Heart left ventricle (tissue), 16 donors: ENCODE data around the gene USP15. TPM values are rescaled to one million over a fixed set of nuclear protein-coding genes. Genes with fewer than 3 reads are reported as not detected.

Experiments used
- ATAC-seq, 4 donors: fragments of 200-7000 bp; cut with Tn5 transposase; one replicate each; pipeline ENCODE4 v1.9.1; 2020 to 2022; ENCODE audit warnings: moderate library complexity in 4 of 4, mild to moderate bottlenecking in 3 of 4, moderate number of reproducible peaks in 1 of 4
- DNase-seq, 5 donors: peaks; one replicate each; pipeline ENCODE4 v3.0.0-alpha.2; 2020
- H3K27ac ChIP-seq, 12 donors: fragments of 200-600 bp; sonication (generic) in 4 of 12; one replicate each; pipeline versions ENCODE4 v1.5.0 to v1.8.0; 2016 to 2022; ENCODE audit warnings: mild to moderate bottlenecking in 2 of 12
- H3K27me3 ChIP-seq, 9 donors: fragments of 200-600 bp; sonication (generic) in 2 of 9; one replicate each; pipeline versions ENCODE4 v1.5.1 to v1.8.0; 2016 to 2022; ENCODE audit warnings: mild to moderate bottlenecking in 3 of 9
- H3K36me3 ChIP-seq, 9 donors: fragments of 200-600 bp; sonication (generic) in 2 of 9; one replicate each; pipeline versions ENCODE4 v1.5.0 to v1.8.0; 2018 to 2022; ENCODE audit warnings: mild to moderate bottlenecking in 2 of 9
- H3K4me1 ChIP-seq, 12 donors: fragments of 200-600 bp; sonication (generic) in 4 of 12; one replicate each; pipeline versions ENCODE4 v1.5.0 to v1.8.0; 2016 to 2022; ENCODE audit warnings: mild to moderate bottlenecking in 3 of 12
- H3K4me3 ChIP-seq, 12 donors: fragments of 200-600 bp; sonication (generic) in 4 of 12; one replicate each; pipeline versions ENCODE4 v1.5.0 to v1.8.0; 2017 to 2022; ENCODE audit warnings: mild to moderate bottlenecking in 9 of 12, moderate library complexity in 4 of 12
- H3K9me3 ChIP-seq, 12 donors: fragments of 200-600 bp; sonication (generic) in 4 of 12; one replicate each; pipeline versions ENCODE4 v1.5.0 to v1.8.0; 2016 to 2022; ENCODE audit warnings: mild to moderate bottlenecking in 1 of 12
- CTCF ChIP-seq, 12 donors: fragments of 200-600 bp; sonication (generic) in 4 of 12; IDR thresholded peaks; one replicate each; pipeline versions ENCODE4 v1.5.0 to v1.8.0; 2018 to 2022; ENCODE audit warnings: antibody characterized with exemption in 12 of 12, mild to moderate bottlenecking in 5 of 12
- POLR2A ChIP-seq, 2 donors: fragments of 450-650 bp; IDR thresholded peaks; one replicate each; pipeline ENCODE4 v1.6.1; 2017; ENCODE audit warnings: antibody characterized with exemption in 2 of 2, mild to moderate bottlenecking in 2 of 2, moderate library complexity in 2 of 2
- WGBS, 4 donors: extraction: QIAGEN DNeasy Blood & Tissue Kit in 2 of 4; methylation state at CpG; one replicate each; pipeline versions ENCODE4 v1.1.5 to v1.1.7; 2013 to 2018; 5-methylcytosine and 5-hydroxymethylcytosine counted together
- intact Hi-C, 10 donors: fragments of 100-400 bp; cut with DNase I; formaldehyde crosslinking; loops; one replicate each; pipeline versions ENCODE4 v1.11.1 to v1.14.2; 2022
- polyA plus RNA-seq, 2 donors: library from polyadenylated mRNA; stranded (reverse); fragments of 200-250 nt; gene quantifications; one replicate each; pipeline ENCODE4 v1.2.3, GENCODE V29; 2013
- total RNA-seq, 9 donors: library from RNA; depleted of rRNA in 2 of 9; stranded (reverse); fragments of >200 nt in 2 of 9; fragmentation: NEBNext Ultra II Directional in 3 of 9; extraction: Animal tissue kit (Norgen Biotek cat#: 25700) in 3 of 9; gene quantifications; one replicate each; pipeline versions ENCODE4 v1.1.0 to v1.2.4, GENCODE V29; 2016 to 2023
- donor health status: ischemic (EF 13 %, LVEDD 7.1; RV severe dilation, severe dysfunction).
- donor health status: healthy with polysubstance abuse.
- donor health status: DM: no; HTN: yes; CAD: no.
- donor health status: DM: no; HTN: no; CAD: no.
- donor health status: ischemic (EF 25% LVEDD 6.9; RV normal size, moderate dysfunction).
- donor health status: ischemic (EF 25% LVEDD 5.7; RV mildly dilated, moderate dysfunction).
- donor health status: healthy.
- donor health status: DM: yes; HTN: yes; CAD: no.
- donor health status: ischemic (EF 35%, LVEDD 5.7; RV mildly dilated, moderate dysfunction).
- donor health status: nonischemic (EF 11% LVEDD 7.7; RV severe dilation, severe dysfunction).
- donor health status: DM: yes; HTN: yes; CAD: no.
- donor health status: PGD.
- donor health status: ischemic (EF 29% LVEDD 5.4; RV normal size, mild dysfunction).
- donor health status: nonischemic (EF 23%, LVEDD 6.1; RV moderate dilation, normal function).

USP15 gene
- total and polyA plus RNA-seq, 11 donors: 33.3 to 69.7 (median 60.6) TPM

DNA sequence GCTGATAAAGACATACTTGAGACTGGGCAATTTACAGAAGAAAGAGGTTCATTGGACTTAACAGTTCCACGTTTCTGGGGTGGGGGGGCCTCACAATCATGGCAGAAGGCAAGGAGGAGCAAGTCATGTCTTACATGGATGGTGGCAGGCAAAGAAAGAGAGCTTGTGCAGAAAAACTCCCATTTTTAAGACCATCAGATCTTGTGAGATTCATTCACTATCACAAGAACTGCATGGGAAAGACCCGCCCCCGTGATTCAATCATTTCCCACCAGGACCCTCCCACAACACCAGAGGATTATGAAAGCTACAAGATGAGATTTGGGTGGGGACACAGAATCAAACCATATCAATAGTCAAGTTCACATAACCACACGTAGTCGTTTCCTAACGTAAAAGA, 85.5 kb downstream of the USP15 start:
- Histone ChIP-seq H3K36me3 (peaks cover 0 to 54% (median 18%) of the 10 kb centered on the region in 9 donors), H3K4me3 (no peak overlapping the region), H3K4me1 (peaks cover 0 to 7% (median 0%) of the 10 kb centered on the region in 12 donors), H3K9me3 (peaks cover 0 to 4% (median 0%) of the 10 kb centered on the region in 12 donors), H3K27me3 (no peaks in the 10 kb centered on the region), H3K27ac (no peak overlapping the region)
- no peak for ATAC-seq
- intact Hi-C loops: no loop called here
- TF ChIP-seq POLR2A (IDR thresholded peaks at IDR 0.05) (no peak), CTCF (IDR thresholded peaks at IDR 0.05) (no peak)
- no peak for DNase-seq
- 95 to 97% (median 96%) methylated on average over 6 of the region's 6 CpGs for whole genome bisulfite sequencing, 4 donors

DNA sequence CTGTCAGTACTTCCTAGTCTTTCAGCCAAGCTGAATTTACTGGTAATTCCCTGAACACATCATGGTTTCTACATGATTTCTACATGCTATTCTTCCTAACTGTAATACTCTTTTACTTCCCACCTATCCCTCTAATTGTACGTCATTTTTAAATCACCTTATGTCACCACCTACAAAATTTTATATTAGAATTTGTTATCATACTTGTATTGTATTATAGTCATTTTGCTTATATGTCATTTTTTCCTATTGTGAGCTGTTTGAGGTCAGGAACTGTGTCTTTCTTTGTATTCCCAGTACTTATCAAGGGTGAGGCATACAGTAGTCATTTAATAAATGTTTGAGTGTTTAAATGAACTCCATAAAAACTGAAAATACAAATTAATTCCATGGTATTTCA, 86.6 kb downstream of the USP15 start:
- Histone ChIP-seq H3K4me3 (no peak overlapping the region), H3K9me3 (peaks cover 0 to 4% (median 0%) of the 10 kb centered on the region in 12 donors), H3K36me3 (peaks cover 0 to 61% (median 21%) of the 10 kb centered on the region in 9 donors), H3K27ac (no peak overlapping the region), H3K27me3 (no peaks in the 10 kb centered on the region), H3K4me1 (peaks cover 0 to 7% (median 0%) of the 10 kb centered on the region in 12 donors)
- DNase-seq (no peak), ATAC-seq (no peak)
- intact Hi-C loops: no loop called here
- TF ChIP-seq CTCF (IDR thresholded peaks at IDR 0.05): no peak
- no peak for TF ChIP-seq POLR2A (IDR thresholded peaks at IDR 0.05)
- WGBS, 4 donors: 94 to 96% (median 95%) methylated on average over 1 of the region's 1 CpG

DNA sequence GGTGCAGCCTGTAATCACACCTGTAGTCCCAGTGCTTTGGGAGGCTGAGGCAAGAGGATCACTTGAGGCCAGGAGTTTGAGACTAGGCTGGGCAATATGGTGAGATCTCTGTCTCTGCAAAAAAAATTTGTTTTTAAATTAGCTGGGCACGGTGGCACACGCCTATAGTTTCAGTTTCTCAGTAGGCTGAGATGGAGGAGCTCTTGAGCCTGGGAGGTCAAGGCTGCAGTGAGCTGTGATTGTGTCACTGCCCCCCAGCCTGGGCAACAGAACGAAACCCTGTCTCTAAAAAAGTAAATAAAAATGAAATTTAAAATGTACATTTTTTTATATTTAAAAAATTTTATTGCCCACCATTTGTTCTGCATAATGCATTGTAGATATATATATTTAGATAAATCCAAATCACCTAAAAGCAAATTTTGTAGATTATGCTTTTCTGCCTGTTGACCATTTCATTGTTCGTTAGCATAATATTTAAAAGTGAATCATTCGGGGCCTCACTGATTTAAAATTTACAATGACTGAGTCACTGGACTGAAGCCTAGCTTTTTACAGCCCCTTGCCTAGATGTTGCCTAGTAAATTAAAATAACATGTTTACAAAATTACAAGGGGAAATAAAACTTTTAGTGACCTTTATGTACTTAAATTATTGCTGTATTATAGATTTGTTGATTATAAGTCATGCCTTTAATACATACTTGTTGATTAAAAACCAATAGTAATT, 87.9 kb downstream of the USP15 start:
- intact Hi-C loops: no loop called here
- H3K27ac ChIP-seq: no peak overlapping the region
- H3K9me3 ChIP-seq: peaks cover 0 to 4% (median 0%) of the 10 kb centered on the region in 12 donors
- DNase-seq: no peak
- ATAC-seq: no peak
- WGBS, 4 donors: 94 to 95% (median 95%) methylated on average over 5 of the region's 5 CpGs
- no peaks in the 10 kb centered on the region for H3K27me3 ChIP-seq
- no peak for TF ChIP-seq CTCF (IDR thresholded peaks at IDR 0.05)
- no peak for TF ChIP-seq POLR2A (IDR thresholded peaks at IDR 0.05)
- peaks cover 0 to 54% (median 19%) of the 10 kb centered on the region in 9 donors for H3K36me3 ChIP-seq
- H3K4me3 ChIP-seq: no peak overlapping the region
- H3K4me1 ChIP-seq: peaks cover 0 to 4% (median 0%) of the 10 kb centered on the region in 12 donors

DNA sequence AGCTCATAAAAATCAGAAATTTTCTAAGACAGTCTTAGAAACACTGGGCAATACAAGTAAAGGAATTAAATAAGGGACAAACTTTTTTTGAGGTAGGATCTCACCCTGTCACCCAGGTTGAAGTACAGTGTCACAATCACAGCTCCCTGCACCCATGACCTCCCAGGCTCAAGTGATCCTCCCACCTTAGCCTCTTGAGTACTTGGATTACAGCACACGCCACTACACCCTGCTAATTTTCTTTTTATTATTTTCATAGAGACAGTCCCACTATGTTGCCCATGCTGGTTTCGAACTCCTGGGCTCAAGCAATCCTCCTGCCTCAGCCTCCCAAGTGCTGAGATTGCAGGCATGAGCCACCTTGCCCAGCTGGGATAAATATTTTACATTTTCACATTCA, 90.3 kb downstream of the USP15 start:
- H3K36me3 ChIP-seq: peaks cover 0 to 34% (median 13%) of the 10 kb centered on the region in 9 donors
- no peak for DNase-seq
- WGBS, 4 donors: 70 to 100% (median 97%) methylated on average over 2 of the region's 2 CpGs
- H3K9me3 ChIP-seq: no peaks in the 10 kb centered on the region
- H3K4me3 ChIP-seq: no peak overlapping the region
- no peak for TF ChIP-seq CTCF (IDR thresholded peaks at IDR 0.05)
- no peak for TF ChIP-seq POLR2A (IDR thresholded peaks at IDR 0.05)
- no peak for ATAC-seq
- no peaks in the 10 kb centered on the region for H3K27me3 ChIP-seq
- H3K27ac ChIP-seq: no peak overlapping the region
- intact Hi-C loops: no loop called here
- H3K4me1 ChIP-seq: peaks cover 0 to 4% (median 0%) of the 10 kb centered on the region in 12 donors
